ENCODE measurements around the gene LMCD1. TPM values are rescaled to one million over a fixed set of nuclear protein-coding genes. Genes with fewer than 3 reads are reported as not detected.

LMCD1 gene
- total RNA-seq, 5 donors from 2014 or later (not counting 1 experiment from before 2014, with no cell fraction given), result 0.61 to 1.5 (median 0.63) TPM

DNA sequence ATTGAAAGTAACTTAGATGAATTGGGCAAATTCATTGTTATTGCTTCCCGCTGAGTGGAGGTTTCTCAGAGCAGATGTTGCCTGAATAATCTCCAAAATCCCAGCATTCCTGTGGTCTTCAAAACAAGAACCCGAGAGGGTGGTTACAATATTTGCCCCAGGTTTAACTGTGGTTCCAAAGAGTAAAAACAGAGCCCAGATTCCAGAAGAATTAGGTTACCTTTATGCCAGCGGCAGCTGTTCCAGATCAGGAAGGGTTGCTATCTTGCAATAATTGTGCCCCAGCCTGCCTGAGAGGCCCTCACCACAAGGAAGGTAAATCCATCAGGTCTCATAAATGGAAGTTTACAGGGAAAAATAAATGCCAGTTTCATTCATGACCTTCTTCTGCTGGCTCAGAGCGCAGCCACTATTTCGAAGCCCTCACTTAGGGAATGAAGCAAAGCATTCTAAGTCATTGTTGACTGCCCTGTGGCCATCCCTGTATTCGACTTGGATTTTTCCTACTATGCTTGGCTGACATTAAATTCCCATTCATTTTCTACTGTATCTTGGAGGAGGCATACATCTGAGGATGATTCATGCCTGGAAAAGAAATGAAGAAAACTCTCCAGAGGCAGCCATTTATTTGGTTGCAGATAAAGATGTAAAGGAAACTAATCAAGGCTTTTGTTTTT, 88.4 kb downstream of the LMCD1 start:
- Mint-ChIP-seq H3K4me3 (no peak overlapping the region), H3K36me3 (no peaks in the 10 kb centered on the region), H3K4me1 (no peaks in the 10 kb centered on the region), H3K27me3 (no peaks in the 10 kb centered on the region), H3K9me3 (no peaks in the 10 kb centered on the region), H3K27ac (no peak overlapping the region)
- Histone ChIP-seq H3K27ac (ENCODE audit: low read length) (no peak overlapping the region), H3K4me1 (ENCODE audit: control insufficient read depth in 1 of 2, extremely low read depth in 1 of 2, insufficient read depth in 2 of 2, low read length in 2 of 2) (no peaks in the 10 kb centered on the region), H3K4me3 (ENCODE audit: control insufficient read depth in 1 of 2, extremely low read depth in 1 of 2, low read length in 1 of 2) (no peak overlapping the region), H3K27me3 (replicated peaks in 1 of 2; ENCODE audit: control insufficient read depth in 2 of 2, extremely low read depth in 1 of 2, insufficient read depth in 2 of 2, low read length in 1 of 2) (no peaks in the 10 kb centered on the region), H3K9me3 (no peaks in the 10 kb centered on the region), H3K36me3 (ENCODE audit: control insufficient read depth in 2 of 2, extremely low read depth in 1 of 2, insufficient read depth in 1 of 2, low read length in 1 of 2) (no peaks in the 10 kb centered on the region)
- ATAC-seq (replicated peaks in 1 of 4), result no peak
- WGBS (ENCODE audit: insufficient coverage), result 79% methylated on average over 4 of the region's 6 CpGs
- POLR2A ChIA-PET, result no interaction called here
- no peak for DNase-seq
- CTCF ChIA-PET, result no interaction called here

DNA sequence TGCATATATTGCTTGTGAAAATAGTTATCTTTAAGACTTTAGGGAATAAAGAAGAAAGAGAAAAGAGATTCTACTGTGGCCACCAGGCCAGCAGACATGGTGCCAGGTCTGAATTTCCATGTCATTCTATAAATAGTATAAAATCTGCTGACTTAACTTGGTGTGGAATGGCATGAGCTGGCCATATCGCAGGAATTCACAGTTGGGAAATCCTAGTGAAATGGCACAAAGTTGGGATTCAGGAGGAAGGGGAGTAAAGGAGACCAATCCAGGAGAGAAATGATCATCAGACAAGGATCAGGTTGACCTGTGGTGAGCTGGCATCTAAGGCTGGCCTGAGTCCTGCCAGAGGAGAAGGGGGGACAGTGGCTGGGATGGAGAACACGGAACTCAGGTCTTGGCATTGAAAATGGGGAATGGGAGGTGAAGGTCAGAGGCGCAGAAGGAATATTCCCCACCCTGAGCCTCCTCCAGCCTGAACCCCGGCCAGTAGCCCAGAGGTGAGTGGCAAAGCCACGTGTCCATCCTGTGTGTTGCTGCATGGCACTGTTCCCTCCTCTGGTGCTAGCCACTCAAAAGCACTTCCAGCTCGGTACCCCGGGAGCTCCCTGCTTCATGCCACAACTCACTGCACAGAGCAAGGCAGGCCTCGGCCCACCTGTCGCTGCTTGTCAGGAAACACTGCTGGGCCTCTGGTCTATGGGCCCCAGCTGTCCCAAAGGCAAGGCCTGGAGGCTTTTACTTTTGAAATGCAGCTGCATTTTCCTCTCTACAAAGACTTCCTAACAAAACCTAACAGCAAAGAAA, 91.6 kb downstream of the LMCD1 start:
- Mint-ChIP-seq H3K4me3 (no peak overlapping the region), H3K36me3 (no peaks in the 10 kb centered on the region), H3K4me1 (no peaks in the 10 kb centered on the region), H3K9me3 (no peaks in the 10 kb centered on the region), H3K27ac (no peak overlapping the region), H3K27me3 (peaks cover 0 to 5% of the 10 kb centered on the region in 2 donors)
- peaks cover 0 to 15% of the 10 kb centered on the region in 2 experiments for H3K27me3 ChIP-seq (replicated peaks in 1 of 2; ENCODE audit: control insufficient read depth in 2 of 2, extremely low read depth in 1 of 2, insufficient read depth in 2 of 2, low read length in 1 of 2)
- WGBS (ENCODE audit: insufficient coverage), result 72% methylated on average over 7 of the region's 9 CpGs
- CTCF ChIA-PET, result no interaction called here
- POLR2A ChIA-PET, result no interaction called here
- ATAC-seq (replicated peaks in 1 of 4), result no peak
- no peaks in the 10 kb centered on the region for H3K4me1 ChIP-seq (ENCODE audit: control insufficient read depth in 1 of 2, extremely low read depth in 1 of 2, insufficient read depth in 2 of 2, low read length in 2 of 2)
- no peaks in the 10 kb centered on the region for H3K9me3 ChIP-seq
- H3K36me3 ChIP-seq (ENCODE audit: control insufficient read depth in 2 of 2, extremely low read depth in 1 of 2, insufficient read depth in 1 of 2, low read length in 1 of 2), result no peaks in the 10 kb centered on the region
- DNase-seq, result no peak
- H3K4me3 ChIP-seq (ENCODE audit: control insufficient read depth in 1 of 2, extremely low read depth in 1 of 2, low read length in 1 of 2), result no peak overlapping the region
- H3K27ac ChIP-seq (ENCODE audit: low read length), result no peak overlapping the region

DNA sequence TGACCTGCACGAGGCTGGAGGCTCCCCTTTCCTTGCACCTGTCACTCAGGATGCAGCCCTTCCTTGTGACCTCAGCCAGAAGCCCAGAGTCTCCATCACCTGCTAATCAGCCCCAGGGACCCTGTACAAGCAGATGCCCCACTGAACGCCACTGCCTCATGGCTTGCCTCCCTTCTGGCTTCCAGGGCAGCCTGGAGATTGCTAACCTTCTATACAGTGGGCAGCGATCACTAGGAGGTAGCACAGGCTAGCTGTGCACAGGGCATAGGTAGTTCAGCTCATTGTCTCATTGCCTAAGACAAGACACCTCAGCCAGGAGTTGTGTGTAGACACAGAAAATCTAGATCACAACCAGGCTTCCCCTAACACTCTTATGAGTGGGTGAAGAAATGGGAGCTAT, 93.6 kb downstream of the LMCD1 start:
- H3K36me3 ChIP-seq (ENCODE audit: control insufficient read depth in 2 of 2, extremely low read depth in 1 of 2, insufficient read depth in 1 of 2, low read length in 1 of 2), result no peaks in the 10 kb centered on the region
- CTCF ChIA-PET, result no interaction called here
- H3K27ac Mint-ChIP-seq, result no peak overlapping the region
- POLR2A ChIA-PET, result no interaction called here
- H3K27me3 ChIP-seq (replicated peaks in 1 of 2; ENCODE audit: control insufficient read depth in 2 of 2, extremely low read depth in 1 of 2, insufficient read depth in 2 of 2, low read length in 1 of 2), result peaks cover 0 to 15% of the 10 kb centered on the region in 2 experiments
- H3K36me3 Mint-ChIP-seq, result no peaks in the 10 kb centered on the region
- WGBS (ENCODE audit: insufficient coverage), result 42% methylated on average over 2 of the region's 3 CpGs
- no peaks in the 10 kb centered on the region for H3K4me1 ChIP-seq (ENCODE audit: control insufficient read depth in 1 of 2, extremely low read depth in 1 of 2, insufficient read depth in 2 of 2, low read length in 2 of 2)
- no peak overlapping the region for H3K4me3 Mint-ChIP-seq
- no peak overlapping the region for H3K27ac ChIP-seq (ENCODE audit: low read length)
- H3K4me1 Mint-ChIP-seq, result no peaks in the 10 kb centered on the region
- peaks cover 0 to 5% of the 10 kb centered on the region in 2 donors for H3K27me3 Mint-ChIP-seq
- H3K4me3 ChIP-seq (ENCODE audit: control insufficient read depth in 1 of 2, extremely low read depth in 1 of 2, low read length in 1 of 2), result no peak overlapping the region
- no peaks in the 10 kb centered on the region for H3K9me3 Mint-ChIP-seq
- H3K9me3 ChIP-seq, result no peaks in the 10 kb centered on the region
- DNase-seq (no peak), ATAC-seq (replicated peaks in 1 of 4) (no peak)

DNA sequence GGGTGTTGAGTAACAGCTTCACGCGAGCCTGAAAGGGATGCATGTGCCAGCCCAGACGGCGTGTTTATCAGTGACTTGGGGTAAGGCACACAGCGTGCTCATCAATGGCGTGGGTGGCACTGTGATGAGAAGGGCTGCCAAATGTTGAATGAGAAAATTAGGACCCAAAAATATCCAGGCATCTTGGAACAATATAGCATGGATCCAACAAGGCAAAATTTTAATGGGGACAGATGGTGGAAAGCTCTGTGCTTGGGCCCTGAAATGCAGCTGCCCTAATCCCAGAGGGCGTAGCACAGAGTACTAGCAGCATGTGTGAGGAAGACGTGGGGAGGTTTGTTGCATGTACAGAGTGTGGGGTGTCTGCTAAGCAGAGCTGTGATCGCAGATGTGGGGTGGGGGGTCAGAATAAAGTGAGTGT, 94.1 kb downstream of the LMCD1 start:
- no peak overlapping the region for H3K27ac Mint-ChIP-seq
- 86% methylated on average over 9 of the region's 9 CpGs for WGBS (ENCODE audit: insufficient coverage)
- ChIA-PET CTCF (no interaction called here), POLR2A (no interaction called here)
- Histone ChIP-seq H3K27me3 (replicated peaks in 1 of 2; ENCODE audit: control insufficient read depth in 2 of 2, extremely low read depth in 1 of 2, insufficient read depth in 2 of 2, low read length in 1 of 2) (peaks cover 0 to 15% of the 10 kb centered on the region in 2 experiments), H3K36me3 (ENCODE audit: control insufficient read depth in 2 of 2, extremely low read depth in 1 of 2, insufficient read depth in 1 of 2, low read length in 1 of 2) (no peaks in the 10 kb centered on the region), H3K4me1 (ENCODE audit: control insufficient read depth in 1 of 2, extremely low read depth in 1 of 2, insufficient read depth in 2 of 2, low read length in 2 of 2) (no peaks in the 10 kb centered on the region), H3K9me3 (no peaks in the 10 kb centered on the region), H3K27ac (ENCODE audit: low read length) (no peak overlapping the region), H3K4me3 (ENCODE audit: control insufficient read depth in 1 of 2, extremely low read depth in 1 of 2, low read length in 1 of 2) (no peak overlapping the region)
- DNase-seq (no peak), ATAC-seq (replicated peaks in 1 of 4) (no peak)
- H3K4me3 Mint-ChIP-seq, result no peak overlapping the region
- no peaks in the 10 kb centered on the region for H3K4me1 Mint-ChIP-seq
- no peaks in the 10 kb centered on the region for H3K9me3 Mint-ChIP-seq
- H3K36me3 Mint-ChIP-seq, result no peaks in the 10 kb centered on the region
- peaks cover 0 to 5% of the 10 kb centered on the region in 2 donors for H3K27me3 Mint-ChIP-seq

DNA sequence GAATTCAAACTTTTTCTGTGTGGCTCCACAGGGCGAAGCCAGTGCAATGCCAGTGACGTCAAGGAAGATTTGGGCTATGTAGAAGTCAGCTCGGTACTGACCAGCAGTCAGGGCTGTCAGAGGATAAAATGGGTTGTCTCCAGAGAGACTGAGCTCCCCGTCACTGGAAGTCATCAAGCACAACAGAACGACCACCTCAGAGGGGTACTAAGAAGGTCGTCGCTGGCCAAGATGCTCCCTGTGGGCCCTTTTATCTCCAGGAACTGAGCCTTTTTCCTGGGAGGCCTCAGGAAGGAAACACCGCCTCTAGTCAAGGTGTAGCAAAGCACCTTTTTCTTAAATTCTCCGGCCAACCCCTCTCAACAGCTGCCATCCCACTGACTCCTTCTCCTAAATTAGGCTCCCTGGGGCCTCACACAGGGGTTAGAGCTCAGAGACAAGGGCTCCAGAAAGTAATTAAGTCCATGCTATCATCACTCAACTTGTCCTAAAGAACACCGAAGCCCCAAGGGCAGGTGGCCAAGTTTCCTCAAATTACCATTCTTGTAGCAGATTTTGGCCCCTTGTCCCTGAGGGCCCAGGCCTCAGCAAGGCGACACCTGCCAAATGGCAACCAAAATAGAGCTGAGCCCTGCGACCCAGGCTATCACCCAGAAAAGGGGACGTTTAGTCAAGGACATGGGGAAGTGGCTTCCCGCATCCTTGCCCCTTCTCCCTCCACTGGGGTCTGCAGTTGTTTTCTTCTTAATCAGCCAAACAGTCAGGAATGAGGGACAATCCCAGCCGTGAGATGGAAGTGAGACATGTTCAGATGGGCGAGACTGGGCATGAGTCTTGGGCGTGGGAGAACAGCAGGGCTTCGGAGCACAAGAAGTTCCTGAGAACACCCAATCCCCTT, 94.9 kb downstream of the LMCD1 start:
- ATAC-seq (replicated peaks in 1 of 4), result no peak
- Histone ChIP-seq H3K36me3 (ENCODE audit: control insufficient read depth in 2 of 2, extremely low read depth in 1 of 2, insufficient read depth in 1 of 2, low read length in 1 of 2) (no peaks in the 10 kb centered on the region), H3K27me3 (replicated peaks in 1 of 2; ENCODE audit: control insufficient read depth in 2 of 2, extremely low read depth in 1 of 2, insufficient read depth in 2 of 2, low read length in 1 of 2) (peaks cover 0 to 15% of the 10 kb centered on the region in 2 experiments), H3K4me3 (ENCODE audit: control insufficient read depth in 1 of 2, extremely low read depth in 1 of 2, low read length in 1 of 2) (no peak overlapping the region), H3K9me3 (no peaks in the 10 kb centered on the region), H3K4me1 (ENCODE audit: control insufficient read depth in 1 of 2, extremely low read depth in 1 of 2, insufficient read depth in 2 of 2, low read length in 2 of 2) (no peaks in the 10 kb centered on the region), H3K27ac (ENCODE audit: low read length) (no peak overlapping the region)
- no peaks in the 10 kb centered on the region for H3K36me3 Mint-ChIP-seq
- no peaks in the 10 kb centered on the region for H3K4me1 Mint-ChIP-seq
- WGBS (ENCODE audit: insufficient coverage), result 81% methylated on average over 13 of the region's 18 CpGs
- H3K27ac Mint-ChIP-seq, result no peak overlapping the region
- POLR2A ChIA-PET, result no interaction called here
- DNase-seq, result no peak
- CTCF ChIA-PET, result no interaction called here
- no peak overlapping the region for H3K4me3 Mint-ChIP-seq
- peaks cover 0 to 5% of the 10 kb centered on the region in 2 donors for H3K27me3 Mint-ChIP-seq
- no peaks in the 10 kb centered on the region for H3K9me3 Mint-ChIP-seq

DNA sequence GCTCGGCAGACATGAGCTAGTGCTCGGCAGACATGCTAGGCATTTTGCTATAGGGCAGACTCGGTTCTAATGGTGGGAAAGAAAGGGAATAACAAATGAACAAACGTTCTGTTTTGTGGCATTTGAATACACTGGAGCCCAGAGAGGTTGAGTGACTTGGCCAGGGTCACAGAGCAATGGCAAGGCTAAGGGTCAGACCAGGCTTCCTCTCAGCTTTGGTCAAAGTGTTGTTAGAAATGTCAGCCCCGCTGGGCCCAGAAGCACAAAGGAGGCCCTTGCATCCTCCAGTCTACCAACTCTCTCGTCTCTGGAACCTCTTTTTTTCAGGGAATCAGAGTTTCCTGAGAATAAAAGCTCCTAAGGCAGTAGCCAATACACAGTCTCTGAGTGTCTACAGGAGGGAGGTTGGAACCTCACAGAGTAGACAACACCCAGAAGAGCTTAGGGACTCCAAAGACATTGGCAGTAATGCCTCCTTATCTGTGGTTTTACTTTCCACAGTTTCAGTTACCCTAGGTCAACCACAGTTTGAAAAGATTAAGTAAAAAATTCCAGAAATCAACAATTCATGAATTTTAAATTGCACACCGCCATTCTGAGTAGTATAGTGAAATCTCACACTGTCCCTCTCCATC, 95.7 kb downstream of the LMCD1 start:
- Mint-ChIP-seq H3K27me3 (peaks cover 0 to 5% of the 10 kb centered on the region in 2 donors), H3K4me3 (no peak overlapping the region), H3K27ac (no peak overlapping the region), H3K9me3 (no peaks in the 10 kb centered on the region), H3K4me1 (no peaks in the 10 kb centered on the region), H3K36me3 (no peaks in the 10 kb centered on the region)
- H3K27ac ChIP-seq (ENCODE audit: low read length), result no peak overlapping the region
- ATAC-seq (replicated peaks in 1 of 4) (no peak), DNase-seq (no peak)
- H3K4me3 ChIP-seq (ENCODE audit: control insufficient read depth in 1 of 2, extremely low read depth in 1 of 2, low read length in 1 of 2), result no peak overlapping the region
- peaks cover 0 to 15% of the 10 kb centered on the region in 2 experiments for H3K27me3 ChIP-seq (replicated peaks in 1 of 2; ENCODE audit: control insufficient read depth in 2 of 2, extremely low read depth in 1 of 2, insufficient read depth in 2 of 2, low read length in 1 of 2)
- CTCF ChIA-PET, result no interaction called here
- POLR2A ChIA-PET, result no interaction called here
- WGBS (ENCODE audit: insufficient coverage), result 73% methylated on average over 6 of the region's 7 CpGs
- no peaks in the 10 kb centered on the region for H3K36me3 ChIP-seq (ENCODE audit: control insufficient read depth in 2 of 2, extremely low read depth in 1 of 2, insufficient read depth in 1 of 2, low read length in 1 of 2)
- no peaks in the 10 kb centered on the region for H3K4me1 ChIP-seq (ENCODE audit: control insufficient read depth in 1 of 2, extremely low read depth in 1 of 2, insufficient read depth in 2 of 2, low read length in 2 of 2)
- no peaks in the 10 kb centered on the region for H3K9me3 ChIP-seq
